OCI-LY3 (cell line): ENCODE results near the gene PIK3R3.

Source experiments
- EZH2phosphoT487 ChIP-seq: fragments of 200-600 bp; shearing (Covaris generic); IDR thresholded peaks from 2 replicates; pipeline ENCODE4 v1.6.1; 2018; ENCODE audit warnings: antibody characterized with exemption, mixed run types, low read depth
- TF ChIP-seq, protein P1 (sequence below): fragments of 200-600, 300-600 bp; sonication (generic); IDR thresholded peaks from 2 replicates; pipeline ENCODE4 v1.5.1; 2014; ENCODE audit warnings: antibody characterized with exemption, low read length, low read depth

DNA sequence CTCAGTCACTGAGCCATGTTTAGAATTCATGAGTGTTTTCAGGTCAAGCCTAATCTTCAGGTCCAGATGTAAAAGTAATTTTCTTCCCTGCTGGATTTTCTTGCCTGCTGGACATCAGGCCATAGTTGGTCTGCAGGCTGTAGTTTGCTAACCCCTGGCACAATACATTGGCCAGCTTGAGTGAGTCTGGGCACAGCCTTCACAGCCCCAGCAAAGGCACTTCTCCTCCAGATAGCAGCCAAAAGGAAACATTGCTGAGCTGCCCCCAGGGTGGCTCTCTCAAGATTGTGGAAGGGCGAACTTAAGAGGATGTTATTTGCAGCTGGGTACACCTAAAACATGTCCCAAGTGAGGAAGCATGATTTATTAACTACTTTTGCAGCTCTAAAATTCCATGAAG lies 126.8 kb downstream of the PIK3R3 start:
- TF ChIP-seq, protein P1, sequence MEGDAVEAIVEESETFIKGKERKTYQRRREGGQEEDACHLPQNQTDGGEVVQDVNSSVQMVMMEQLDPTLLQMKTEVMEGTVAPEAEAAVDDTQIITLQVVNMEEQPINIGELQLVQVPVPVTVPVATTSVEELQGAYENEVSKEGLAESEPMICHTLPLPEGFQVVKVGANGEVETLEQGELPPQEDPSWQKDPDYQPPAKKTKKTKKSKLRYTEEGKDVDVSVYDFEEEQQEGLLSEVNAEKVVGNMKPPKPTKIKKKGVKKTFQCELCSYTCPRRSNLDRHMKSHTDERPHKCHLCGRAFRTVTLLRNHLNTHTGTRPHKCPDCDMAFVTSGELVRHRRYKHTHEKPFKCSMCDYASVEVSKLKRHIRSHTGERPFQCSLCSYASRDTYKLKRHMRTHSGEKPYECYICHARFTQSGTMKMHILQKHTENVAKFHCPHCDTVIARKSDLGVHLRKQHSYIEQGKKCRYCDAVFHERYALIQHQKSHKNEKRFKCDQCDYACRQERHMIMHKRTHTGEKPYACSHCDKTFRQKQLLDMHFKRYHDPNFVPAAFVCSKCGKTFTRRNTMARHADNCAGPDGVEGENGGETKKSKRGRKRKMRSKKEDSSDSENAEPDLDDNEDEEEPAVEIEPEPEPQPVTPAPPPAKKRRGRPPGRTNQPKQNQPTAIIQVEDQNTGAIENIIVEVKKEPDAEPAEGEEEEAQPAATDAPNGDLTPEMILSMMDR = no peak
- TF ChIP-seq EZH2phosphoT487 = no peak
